IMR-90 (cell line): ENCODE measurements around the gene PFKFB1. TPM values are rescaled to one million over a fixed set of nuclear protein-coding genes. Genes with fewer than 3 reads are reported as not detected.

Experiments used
- ATAC-seq: fragments of 200-7000 bp; cut with Tn5 transposase; 2 replicates; pipeline ENCODE4 v1.9.1; 2020; ENCODE audit warnings: low read depth, mild to moderate bottlenecking, moderate library complexity
- BruUV-seq: library from RNA; stranded (reverse); fragments of 400-500 nt; replicated peaks from 2 replicates; lab custom pipeline; 2021; lab: Mats Ljungman, UMichigan
- CTCF ChIA-PET: fragments of 300-600 bp; formaldehyde crosslinking; extraction: SDS; loops from one replicate; lab custom pipeline; 2021; ENCODE audit warnings: antibody characterized with exemption; lab: Yijun Ruan, JAX
- POLR2A ChIA-PET: fragments of 300-600 bp; sonication (Branson Sonifier 250); formaldehyde crosslinking; loops from one replicate; lab custom pipeline; 2022; ENCODE audit warnings: antibody characterized with exemption; ENCODE audit not compliant: unreplicated experiment; lab: Charles Lee
- DNase-seq: peaks from one replicate; pipeline ENCODE4 v3.0.0; 2013
- H2AFZ ChIP-seq: replicated peaks from 2 replicates; pipeline ENCODE3; 2013; ENCODE audit warnings: low read length, mild to moderate bottlenecking; ENCODE audit not compliant: poor library complexity
- H2AK5ac ChIP-seq: 2 replicates; pipeline ENCODE4 v1.6.1; 2013; ENCODE audit warnings: low read depth, low read length, inconsistent platforms
- H2AK9ac ChIP-seq: replicated peaks from 2 replicates; pipeline ENCODE3; 2013; ENCODE audit warnings: mild to moderate bottlenecking, low read depth, low read length, moderate library complexity; ENCODE audit not compliant: poor library complexity
- H2BK120ac ChIP-seq: 2 replicates; pipeline ENCODE4 v1.6.1; 2013; ENCODE audit warnings: low read depth, low read length, inconsistent platforms
- H2BK15ac ChIP-seq: 3 replicates; pipeline ENCODE4 v1.6.1; 2013; ENCODE audit warnings: low read depth, low read length, inconsistent platforms
- H2BK20ac ChIP-seq: 2 replicates; pipeline ENCODE4 v1.6.1; 2013; ENCODE audit warnings: low read depth, mild to moderate bottlenecking, inconsistent platforms, low read length, moderate library complexity
- H2BK5ac ChIP-seq: 2 replicates; pipeline ENCODE4 v1.6.1; 2013; ENCODE audit warnings: mild to moderate bottlenecking, low read depth, low read length, inconsistent platforms; ENCODE audit not compliant: poor library complexity, severe bottlenecking
- H3K14ac ChIP-seq: replicated peaks from 2 replicates; pipeline ENCODE4 v1.6.1; 2013; ENCODE audit warnings: low read depth, low read length, inconsistent platforms
- H3K18ac ChIP-seq: 2 replicates; pipeline ENCODE4 v1.6.1; 2013; ENCODE audit warnings: low read depth, low read length, control low read depth
- H3K23ac ChIP-seq: 2 replicates; pipeline ENCODE4 v1.6.1; 2013; ENCODE audit warnings: low read depth, low read length, inconsistent platforms
- H3K27ac ChIP-seq: 2 replicates; pipeline ENCODE4 v1.5.1; 2013; ENCODE audit warnings: mild to moderate bottlenecking, control low read depth, low read length; ENCODE audit not compliant: insufficient read depth
- H3K27me3 ChIP-seq: 2 replicates; pipeline ENCODE4 v1.6.1; 2013; ENCODE audit warnings: low read length; ENCODE audit not compliant: control insufficient read depth, insufficient read depth
- H3K36me3 ChIP-seq: 2 replicates; pipeline ENCODE4 v1.6.1; 2013; ENCODE audit warnings: low read length, mixed read lengths; ENCODE audit not compliant: control insufficient read depth, insufficient read depth
- H3K4ac ChIP-seq: 2 replicates; pipeline ENCODE4 v1.6.1; 2013; ENCODE audit warnings: low read depth, low read length, inconsistent platforms
- H3K4me1 ChIP-seq: 2 replicates; pipeline ENCODE4 v1.6.1; 2013; ENCODE audit warnings: low read length, mixed read lengths; ENCODE audit not compliant: control insufficient read depth, insufficient read depth
- H3K4me2 ChIP-seq: 2 replicates; pipeline ENCODE4 v1.6.1; 2013; ENCODE audit warnings: low read depth, mild to moderate bottlenecking, control low read depth, low read length, moderate library complexity
- H3K4me3 ChIP-seq: 2 replicates; pipeline ENCODE4 v1.5.1; 2013; ENCODE audit warnings: low read depth, mild to moderate bottlenecking, control low read depth, low read length, moderate library complexity; ENCODE audit not compliant: insufficient read depth
- H3K56ac ChIP-seq: 2 replicates; pipeline ENCODE4 v1.6.1; 2013; ENCODE audit warnings: low read length, inconsistent platforms; ENCODE audit not compliant: insufficient read depth; ENCODE audit errors: extremely low read depth
- H3K79me1 ChIP-seq, 2 experiments: 2 replicates each; pipeline ENCODE4 v1.6.1; 2013; ENCODE audit warnings: low read length in 2 of 2, inconsistent platforms in 1 of 2, low read depth in 1 of 2
- H3K9ac ChIP-seq: 2 replicates; pipeline ENCODE4 v1.6.1; 2013; ENCODE audit warnings: low read depth, low read length, control low read depth
- H3K9me1 ChIP-seq: 2 replicates; pipeline ENCODE4 v1.6.1; 2013; ENCODE audit warnings: low read length, inconsistent platforms; ENCODE audit not compliant: insufficient read depth
- H3K9me3 ChIP-seq: 2 replicates; pipeline ENCODE4 v1.6.1; 2013; ENCODE audit warnings: low read length; ENCODE audit not compliant: control insufficient read depth, insufficient read depth
- H4K20me1 ChIP-seq: 2 replicates; pipeline ENCODE4 v1.6.1; 2013; ENCODE audit warnings: low read length, inconsistent platforms; ENCODE audit not compliant: insufficient read depth
- H4K5ac ChIP-seq: 2 replicates; pipeline ENCODE4 v1.6.1; 2013; ENCODE audit warnings: mild to moderate bottlenecking, low read depth, low read length, control low read depth
- H4K8ac ChIP-seq, 2 experiments: 2 replicates each; pipeline ENCODE4 v1.6.1; 2013; ENCODE audit warnings: low read depth in 2 of 2, low read length in 2 of 2, control low read depth in 1 of 2, inconsistent platforms in 1 of 2
- H4K91ac ChIP-seq: 2 replicates; pipeline ENCODE4 v1.6.1; 2013; ENCODE audit warnings: low read depth, low read length, inconsistent platforms; ENCODE audit not compliant: insufficient read depth
- CTCF ChIP-seq: conservative IDR thresholded peaks from 2 replicates; pipeline ENCODE4 v1.5.1; 2012; ENCODE audit warnings: mild to moderate bottlenecking, low read depth, low read length, improper control_type of control experiment
- RFX5 ChIP-seq: IDR thresholded peaks from 2 replicates; pipeline ENCODE4 v1.8.0; 2012; ENCODE audit warnings: low read depth, mild to moderate bottlenecking, low read length, moderate library complexity
- WGBS, 2 experiments: methylation state at CpG; one replicate each; pipeline versions ENCODE4 v1.1.5 to v1.1.7; 2013; ENCODE audit warnings: missing lambda C conversion rate in 2 of 2; ENCODE audit not compliant: insufficient read length in 1 of 2; ENCODE audit errors: extremely low coverage in 2 of 2; 5-methylcytosine and 5-hydroxymethylcytosine counted together
- dilution Hi-C: fragments of 300-500 bp; cut with HindIII; formaldehyde crosslinking; loops from one replicate; pipeline ENCODE4 v1.14.3; 2018; ENCODE audit warnings: low sequenced_read_pairs; ENCODE audit not compliant: unreplicated experiment
- in situ Hi-C: fragments of 300-500 bp; cut with MboI; formaldehyde crosslinking; loops from 3 replicates; pipeline ENCODE4 v1.14.3; 2019; ENCODE audit warnings: low sequenced_read_pairs, inconsistent platforms, mixed read lengths
- intact Hi-C: fragments of 100-400 bp; cut with micrococcal nuclease; formaldehyde crosslinking; loops from 2 replicates; pipeline ENCODE4 v1.10.0; 2022
- polyA plus RNA-seq, 3 experiments: library from polyadenylated mRNA; depleted of rRNA; stranded (reverse); fragments of >200 nt; gene quantifications; 2 replicates each; pipeline ENCODE4 v1.2.3, GENCODE V29; 2012; ENCODE audit warnings: low replicate concordance in 1 of 3
- total RNA-seq: library from RNA; depleted of rRNA; stranded (reverse); fragments of >200 nt; gene quantifications from 2 replicates; pipeline ENCODE4 v1.2.3, GENCODE V29; 2012

The PFKFB1 gene
- total and polyA plus RNA-seq, 2 of the 4 experiments (the other 2 are of a cell fraction), result under 0.01 to 0.15 TPM

- peaks cover 6% of the 10 kb centered on the region; the same call in 1 of the 2 replicates for H4K20me1 ChIP-seq
- no peak overlapping the region for H3K4me3 ChIP-seq
- H3K9me3 ChIP-seq, result no peaks in the 10 kb centered on the region
- H3K14ac ChIP-seq, result no peak overlapping the region
- dilution Hi-C loops, result no loop called here
- H3K56ac ChIP-seq, result no peak overlapping the region
- no peak overlapping the region for H2BK15ac ChIP-seq
- no peaks in the 10 kb centered on the region; a peak in 1 of 4 replicates for H3K79me1 ChIP-seq
- H2BK5ac ChIP-seq, result no peak overlapping the region
- no peak overlapping the region for H4K8ac ChIP-seq
- H2BK20ac ChIP-seq, result no peak overlapping the region
- no peak overlapping the region for H3K9ac ChIP-seq
- H2BK120ac ChIP-seq, result no peak overlapping the region
- H2AFZ ChIP-seq, result no peak overlapping the region
- no peak overlapping the region for H2AK9ac ChIP-seq
- no CpG with 5 or more reads among the region's 2 CpGs for WGBS, 2 experiments
- POLR2A ChIA-PET, result no interaction called here
- in situ Hi-C loops, result loop anchor here (10.0 kb wide), 1 partner anchor 56 kb away; no protein-coding TSS in a partner anchor
- H3K9me1 ChIP-seq, result peaks cover 3% of the 10 kb centered on the region
- H3K18ac ChIP-seq, result no peak overlapping the region
- peaks cover 2% of the 10 kb centered on the region; the same call in 1 of the 2 replicates for H3K27me3 ChIP-seq
- no peak overlapping the region for H2AK5ac ChIP-seq
- peaks cover 6% of the 10 kb centered on the region; the same call in 1 of the 2 replicates for H3K36me3 ChIP-seq
- no peak for TF ChIP-seq RFX5
- TF ChIP-seq CTCF, result peak; percentile 30
- H3K27ac ChIP-seq, result no peak overlapping the region
- intact Hi-C loops, result no loop called here
- ATAC-seq (0 out of 2 replicates have a peak, but pooled peaks have one; percentile 35), DNase-seq (peak; percentile 4)
- no TSS peak for BruUV-seq
- no peak overlapping the region for H4K91ac ChIP-seq
- no peak overlapping the region for H3K4ac ChIP-seq
- CTCF ChIA-PET, result no interaction called here
- no peak overlapping the region for H3K23ac ChIP-seq
- no peak overlapping the region for H3K4me2 ChIP-seq
- H3K4me1 ChIP-seq, result peaks cover 4% of the 10 kb centered on the region
- H4K5ac ChIP-seq, result no peak overlapping the region
These were observed 17.3 kb upstream of the PFKFB1 start for GRCh38 chrX:55011294-55011693.
